Natural killer cell (primary cell): ENCODE measurements around the gene ALAS2. TPM values are rescaled to one million over a fixed set of nuclear protein-coding genes. Genes with fewer than 3 reads are reported as not detected.

ENCODE experiments used
- ATAC-seq, 3 donors: fragments of 150-1000 bp in 2 of 3; fragments of 200-7000 bp in 1 of 3; cut with Tn5 transposase; 1 replicate in 1 of 3; 2 replicates in 2 of 3; pipeline ENCODE4 v1.10.0; 2021; ENCODE audit warnings: mild to moderate bottlenecking in 2 of 3, moderate library complexity in 2 of 3
- DNase-seq, 2 donors: peaks; one replicate each; pipeline versions ENCODE4 v3.0.0 to v3.0.0-alpha.2; 2013 to 2021; ENCODE audit warnings: mixed read lengths in 1 of 2
- H3K27ac ChIP-seq: one replicate; pipeline ENCODE4 v1.5.1; 2013; ENCODE audit warnings: mild to moderate bottlenecking, low read length
- H3K27me3 ChIP-seq: one replicate; pipeline ENCODE4 v1.6.1; 2013; ENCODE audit warnings: low read length; ENCODE audit not compliant: control insufficient read depth, insufficient read depth
- H3K36me3 ChIP-seq: one replicate; pipeline ENCODE4 v1.6.1; 2013; ENCODE audit warnings: low read length; ENCODE audit not compliant: control insufficient read depth, insufficient read depth
- H3K4me1 ChIP-seq: one replicate; pipeline ENCODE4 v1.6.1; 2013; ENCODE audit warnings: low read length; ENCODE audit not compliant: control insufficient read depth, insufficient read depth
- H3K4me3 ChIP-seq: one replicate; pipeline ENCODE4 v1.5.1; 2013; ENCODE audit warnings: low read length
- H3K9me3 ChIP-seq: one replicate; pipeline ENCODE4 v1.6.1; 2013; ENCODE audit warnings: low read length; ENCODE audit not compliant: control insufficient read depth, insufficient read depth
- H3K27ac Mint-ChIP-seq, 2 donors: one replicate each; pipeline ENCODE4 v1.8.0; 2022; ENCODE audit warnings: mild to moderate bottlenecking in 2 of 2, mixed read lengths in 2 of 2, moderate library complexity in 1 of 2
- H3K27me3 Mint-ChIP-seq, 2 donors: one replicate each; pipeline ENCODE4 v1.8.0; 2022; ENCODE audit warnings: low read depth in 2 of 2, mixed read lengths in 2 of 2
- H3K36me3 Mint-ChIP-seq: one replicate; pipeline ENCODE4 v1.8.0; 2022; ENCODE audit warnings: mixed read lengths
- H3K4me1 Mint-ChIP-seq, 2 donors: one replicate each; pipeline ENCODE4 v1.8.0; 2022; ENCODE audit warnings: mixed read lengths in 2 of 2
- H3K4me3 Mint-ChIP-seq: one replicate; pipeline ENCODE4 v1.8.0; 2022; ENCODE audit warnings: mild to moderate bottlenecking, moderate library complexity, mixed read lengths
- H3K9me3 Mint-ChIP-seq, 2 donors: one replicate each; pipeline ENCODE4 v1.8.0; 2022; ENCODE audit warnings: mixed read lengths in 2 of 2
- CTCF ChIP-seq: fragments of 200-600 bp; IDR thresholded peaks from one replicate; pipeline ENCODE4 v1.8.0; 2022; ENCODE audit warnings: antibody characterized with exemption
- WGBS: methylation state at CpG from one replicate; pipeline ENCODE4 v1.1.7; 2013; ENCODE audit warnings: missing lambda C conversion rate; ENCODE audit not compliant: insufficient coverage; 5-methylcytosine and 5-hydroxymethylcytosine counted together
- intact Hi-C: fragments of 100-400 bp; cut with micrococcal nuclease; formaldehyde crosslinking; loops from one replicate; pipeline ENCODE4 v1.14.2; 2022
- total RNA-seq, 4 donors: library from RNA; stranded (reverse); fragments of 120-200 nt in 1 of 4; gene quantifications; one replicate each; pipeline versions ENCODE4 v1.2.3 to v1.2.4, GENCODE V29; 2013 to 2022

The ALAS2 gene
- total RNA-seq, 3 donors from 2014 or later (not counting 1 experiment from before 2014, with no cell fraction given), result not detected

DNA sequence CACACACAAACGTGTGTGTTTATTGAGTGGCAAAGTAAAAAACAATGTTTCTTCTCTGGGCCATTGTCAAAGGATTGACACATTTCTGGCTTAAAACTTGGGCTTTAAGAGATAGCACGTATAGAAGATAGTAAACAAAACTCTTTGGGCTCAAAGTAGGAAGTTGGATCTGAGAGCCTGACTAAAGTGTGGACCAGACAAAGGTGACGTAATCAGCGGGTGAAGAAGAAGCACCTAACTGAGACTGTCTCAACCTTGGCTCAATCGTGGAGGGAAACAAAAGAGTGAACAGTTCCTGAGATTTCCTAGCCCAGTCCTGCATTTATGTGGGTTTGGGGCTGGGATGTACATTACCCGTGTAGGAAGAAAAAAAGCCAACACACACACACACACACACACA lies 50.4 kb downstream of the ALAS2 start:
- no peak overlapping the region for H3K4me3 ChIP-seq
- TF ChIP-seq CTCF, result no peak
- no peak for ATAC-seq
- H3K9me3 ChIP-seq, result no peaks in the 10 kb centered on the region
- H3K27ac ChIP-seq, result no peak overlapping the region
- Mint-ChIP-seq H3K4me3 (no peak overlapping the region), H3K4me1 (no peaks in the 10 kb centered on the region), H3K27me3 (peaks cover 5 to 52% of the 10 kb centered on the region in 2 donors), H3K36me3 (no peaks in the 10 kb centered on the region), H3K27ac (no peak overlapping the region), H3K9me3 (no peaks in the 10 kb centered on the region)
- 84% methylated on average over 4 of the region's 6 CpGs for WGBS
- H3K27me3 ChIP-seq, result no peaks in the 10 kb centered on the region
- intact Hi-C loops, result no loop called here
- no peaks in the 10 kb centered on the region for H3K4me1 ChIP-seq
- no peak for DNase-seq
- H3K36me3 ChIP-seq, result no peaks in the 10 kb centered on the region

DNA sequence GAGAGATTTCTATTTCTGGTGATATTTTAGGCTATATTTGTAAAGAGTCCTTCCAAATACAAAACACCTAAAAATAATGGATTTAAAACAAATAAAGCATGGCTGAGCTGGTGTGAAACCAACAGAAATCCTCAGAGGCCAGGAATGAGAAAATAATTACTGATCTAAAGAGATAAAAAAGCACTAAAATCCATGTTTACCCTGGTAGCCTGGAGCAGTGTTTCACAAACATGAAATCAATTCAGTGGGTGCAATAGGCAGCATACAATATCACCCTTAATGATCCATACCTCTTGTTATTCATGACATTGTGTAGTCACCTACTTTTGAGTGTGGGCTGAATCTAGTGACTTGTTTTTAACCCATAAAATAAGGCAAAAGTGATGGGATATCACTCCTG lies 51.3 kb downstream of the ALAS2 start:
- peaks cover 5 to 53% of the 10 kb centered on the region in 2 donors for H3K27me3 Mint-ChIP-seq
- no peak overlapping the region for H3K4me3 ChIP-seq
- H3K4me1 ChIP-seq, result no peaks in the 10 kb centered on the region
- no peak overlapping the region for H3K4me3 Mint-ChIP-seq
- no peaks in the 10 kb centered on the region for H3K36me3 Mint-ChIP-seq
- H3K9me3 ChIP-seq, result no peaks in the 10 kb centered on the region
- DNase-seq, result no peak
- no peaks in the 10 kb centered on the region for H3K4me1 Mint-ChIP-seq
- no peaks in the 10 kb centered on the region for H3K36me3 ChIP-seq
- intact Hi-C loops, result no loop called here
- no peaks in the 10 kb centered on the region for H3K27me3 ChIP-seq
- ATAC-seq, result no peak
- no peak overlapping the region for H3K27ac Mint-ChIP-seq
- H3K27ac ChIP-seq, result no peak overlapping the region
- H3K9me3 Mint-ChIP-seq, result no peaks in the 10 kb centered on the region
- no peak for TF ChIP-seq CTCF

DNA sequence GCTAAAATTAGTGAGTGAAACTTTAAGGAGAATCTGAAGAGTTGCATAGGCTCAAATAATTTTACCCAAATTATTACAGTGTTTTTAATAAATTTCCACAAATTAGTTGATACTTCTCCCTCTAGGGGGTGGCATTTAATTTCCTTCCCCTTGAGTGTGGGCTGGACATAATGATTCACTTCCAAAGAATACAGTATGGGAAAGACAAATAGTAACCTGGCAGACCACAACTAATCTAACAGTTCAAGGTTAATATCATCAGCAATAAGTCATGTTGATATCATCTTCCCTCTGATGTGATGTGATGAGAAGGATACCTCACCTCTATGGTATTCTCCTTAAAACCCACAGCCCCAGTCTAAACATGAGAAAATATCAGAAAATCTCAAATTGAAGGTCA lies 52.3 kb downstream of the ALAS2 start:
- DNase-seq (no peak), ATAC-seq (no peak)
- no peaks in the 10 kb centered on the region for H3K36me3 Mint-ChIP-seq
- no peaks in the 10 kb centered on the region for H3K4me1 Mint-ChIP-seq
- no peaks in the 10 kb centered on the region for H3K27me3 ChIP-seq
- H3K27ac Mint-ChIP-seq, result no peak overlapping the region
- peaks cover 8 to 59% of the 10 kb centered on the region in 2 donors for H3K27me3 Mint-ChIP-seq
- TF ChIP-seq CTCF, result no peak
- no peak overlapping the region for H3K27ac ChIP-seq
- H3K4me1 ChIP-seq, result no peaks in the 10 kb centered on the region
- no peak overlapping the region for H3K4me3 ChIP-seq
- no peak overlapping the region for H3K4me3 Mint-ChIP-seq
- no peaks in the 10 kb centered on the region for H3K9me3 ChIP-seq
- H3K9me3 Mint-ChIP-seq, result no peaks in the 10 kb centered on the region
- intact Hi-C loops, result no loop called here
- no peaks in the 10 kb centered on the region for H3K36me3 ChIP-seq

- 100% methylated on average over 2 of the region's 4 CpGs for WGBS
- peaks cover 10 to 62% of the 10 kb centered on the region in 2 donors for H3K27me3 Mint-ChIP-seq
- no peak for TF ChIP-seq CTCF
- Histone ChIP-seq H3K9me3 (no peaks in the 10 kb centered on the region), H3K27ac (no peak overlapping the region), H3K4me1 (no peaks in the 10 kb centered on the region), H3K36me3 (no peaks in the 10 kb centered on the region), H3K4me3 (no peak overlapping the region), H3K27me3 (no peaks in the 10 kb centered on the region)
- H3K4me1 Mint-ChIP-seq, result no peaks in the 10 kb centered on the region
- DNase-seq (no peak), ATAC-seq (no peak)
- H3K27ac Mint-ChIP-seq, result no peak overlapping the region
- intact Hi-C loops, result no loop called here
- H3K36me3 Mint-ChIP-seq, result no peaks in the 10 kb centered on the region
- H3K9me3 Mint-ChIP-seq, result no peaks in the 10 kb centered on the region
- no peak overlapping the region for H3K4me3 Mint-ChIP-seq
Observed at GRCh38 chrX:54977387-54977786, 53.4 kb downstream of the ALAS2 start.
